K562 (cell line): ENCODE results near the gene HOGA1. TPM values are rescaled to one million over a fixed set of nuclear protein-coding genes. Genes with fewer than 3 reads are reported as not detected.

ENCODE experiments used
- ATAC-seq: fragments of 200-7000 bp; cut with Tn5 transposase; 3 replicates; pipeline ENCODE4 v1.9.1; 2020; ENCODE audit warnings: moderate library complexity
- BruUV-seq: library from RNA; stranded (reverse); fragments of 400-500 nt; replicated peaks from 2 replicates; lab custom pipeline; 2021; lab: Mats Ljungman, UMichigan
- CTCF ChIA-PET: fragments of 300-600 bp; formaldehyde crosslinking; extraction: SDS; loops from one replicate; lab custom pipeline; 2021; ENCODE audit warnings: low intra/inter-chr PET ratio; lab: Yijun Ruan, JAX
- POLR2A ChIA-PET: fragments of 300-600, 350-650 bp; sonication (Branson Sonifier 250); formaldehyde crosslinking; extraction: SDS; loops from one replicate; lab custom pipeline; 2021; ENCODE audit warnings: antibody characterized with exemption, inconsistent platforms; lab: Yijun Ruan, JAX
- DNase-seq, 4 experiments: peaks; one replicate each; pipeline versions ENCODE4 v3.0.0 to v3.0.0-alpha.2; 2011 to 2018; ENCODE audit warnings: low spot score in 3 of 4, mixed read lengths in 3 of 4; ENCODE audit errors: extremely low read depth in 1 of 4
- FAIRE-seq: peaks from 2 replicates; lab custom pipeline; 2011; peaks lifted over from hg19 to GRCh38; lab: Jason Lieb, UNC
- H2AFZ ChIP-seq: 2 replicates; pipeline ENCODE4 v1.6.0; 2011; ENCODE audit warnings: low read depth, low read length, control low read depth, inconsistent platforms
- H3K27ac ChIP-seq: fragments of 200-600 bp; 3 replicates; pipeline ENCODE4 v1.8.0; 2011; ENCODE audit warnings: low read depth, mild to moderate bottlenecking, control low read depth, inconsistent platforms, low read length, moderate library complexity, mixed read lengths; ENCODE audit errors: extremely low read depth
- H3K27me3 ChIP-seq, 2 experiments: fragments of 300-600 bp in 1 of 2; 2 replicates in 1 of 2; 3 replicates in 1 of 2; pipeline versions ENCODE4 v1.6.0 to v1.8.0; 2011; ENCODE audit warnings: inconsistent platforms in 2 of 2, low read length in 2 of 2, mild to moderate bottlenecking in 1 of 2, mixed read lengths in 1 of 2, moderate library complexity in 1 of 2; ENCODE audit not compliant: control insufficient read depth in 2 of 2, insufficient read depth in 2 of 2
- H3K36me3 ChIP-seq: fragments of 300-600 bp; 3 replicates; pipeline ENCODE4 v1.8.0; 2011; ENCODE audit warnings: mild to moderate bottlenecking, low read length, inconsistent platforms; ENCODE audit not compliant: control insufficient read depth, insufficient read depth
- H3K4me1 ChIP-seq, 2 experiments: fragments of 200-600 bp in 1 of 2; replicated peaks in 1 of 2; 2 replicates in 1 of 2; 3 replicates in 1 of 2; pipeline versions ENCODE4 v1.5.1 to v1.8.0; 2011; ENCODE audit warnings: inconsistent platforms in 2 of 2, low read length in 2 of 2, mild to moderate bottlenecking in 1 of 2, mixed read lengths in 1 of 2, moderate library complexity in 1 of 2; ENCODE audit not compliant: control insufficient read depth in 2 of 2, insufficient read depth in 2 of 2
- H3K4me2 ChIP-seq: 2 replicates; pipeline ENCODE4 v1.6.1; 2011; ENCODE audit warnings: low read length, control low read depth, inconsistent platforms, mixed read lengths; ENCODE audit not compliant: insufficient read depth
- H3K4me3 ChIP-seq: fragments of 200-600 bp; sonication (generic), shearing (Covaris generic); 2 replicates; pipeline ENCODE4 v1.5.1; 2016; ENCODE audit warnings: control low read depth, inconsistent platforms
- H3K79me2 ChIP-seq: fragments of 200-600 bp; 3 replicates; pipeline ENCODE4 v1.8.0; 2011; ENCODE audit warnings: low read length, inconsistent platforms; ENCODE audit not compliant: control insufficient read depth, insufficient read depth
- H3K9ac ChIP-seq, 2 experiments: 2 replicates each; pipeline versions ENCODE4 v1.6.0 to v1.6.1; 2011; ENCODE audit warnings: low read depth in 2 of 2, low read length in 2 of 2, control low read depth in 1 of 2, inconsistent platforms in 1 of 2, mild to moderate bottlenecking in 1 of 2, mixed read lengths in 1 of 2; ENCODE audit not compliant: insufficient read depth in 1 of 2
- H3K9me1 ChIP-seq: one replicate; pipeline ENCODE4 v1.6.0; 2011; ENCODE audit warnings: inconsistent platforms, mild to moderate bottlenecking, low read length, moderate library complexity; ENCODE audit not compliant: control insufficient read depth, insufficient read depth
- H3K9me3 ChIP-seq: replicated peaks from 2 replicates; pipeline ENCODE4 v1.5.1; 2011; ENCODE audit warnings: low read depth, low read length, inconsistent platforms; ENCODE audit not compliant: control insufficient read depth, insufficient read depth
- H4K20me1 ChIP-seq: replicated peaks from 2 replicates; pipeline ENCODE4 v1.6.1; 2011; ENCODE audit warnings: low read length, inconsistent platforms, mixed read lengths; ENCODE audit not compliant: control insufficient read depth, insufficient read depth
- L3MBTL2 ChIP-seq: fragments of 450-650 bp; IDR thresholded peaks from 2 replicates; pipeline ENCODE4 v1.6.1; 2016; ENCODE audit warnings: mild to moderate bottlenecking, moderate library complexity
- MTA2 ChIP-seq: fragments of 450-650 bp; IDR thresholded peaks from 2 replicates; pipeline ENCODE4 v1.6.1; 2016; ENCODE audit warnings: low read depth
- MYBL2 ChIP-seq, 2 experiments: fragments of 450-650 bp in 1 of 2; sonication (generic) in 1 of 2; formaldehyde crosslinking in 1 of 2; IDR thresholded peaks; 2 replicates each; pipeline versions ENCODE4 v1.6.1 to v1.8.1; 2017 to 2022; ENCODE audit warnings: borderline replicate concordance in 1 of 2, inconsistent platforms in 1 of 2, low read depth in 1 of 2, mild to moderate bottlenecking in 1 of 2, missing genetic modification reagents in 1 of 2, moderate library complexity in 1 of 2
- NONO ChIP-seq, 2 experiments: fragments of 200-400 bp in 1 of 2; fragments of 450-650 bp in 1 of 2; formaldehyde crosslinking in 1 of 2; IDR thresholded peaks; 2 replicates each; pipeline ENCODE4 v1.6.1; 2017; ENCODE audit warnings: low read depth in 2 of 2, mild to moderate bottlenecking in 2 of 2, moderate library complexity in 2 of 2, low read length in 1 of 2
- POLR2AphosphoS2 ChIP-seq: IDR thresholded peaks from 2 replicates; pipeline ENCODE4 v1.6.1; 2012; ENCODE audit warnings: low read length, improper control_type of control experiment
- RAD21 ChIP-seq, 2 experiments: fragments of 250-450 bp in 1 of 2; fragments of 450-650 bp in 1 of 2; sonication (Bioruptor Pico) in 1 of 2; formaldehyde crosslinking in 1 of 2; IDR thresholded peaks in 1 of 2; conservative IDR thresholded peaks in 1 of 2; 2 replicates each; pipeline versions ENCODE4 v1.4.0 to v1.8.0; 2020 to 2022; ENCODE audit warnings: mild to moderate bottlenecking in 2 of 2, moderate library complexity in 1 of 2
- RFX1 ChIP-seq: fragments of 450-650 bp; IDR thresholded peaks from 2 replicates; pipeline ENCODE4 v1.6.1; 2016; ENCODE audit warnings: mild to moderate bottlenecking, moderate library complexity
- SAFB2 ChIP-seq: fragments of 200-400 bp; formaldehyde crosslinking; IDR thresholded peaks from 2 replicates; pipeline ENCODE4 v1.6.1; 2018; ENCODE audit warnings: borderline replicate concordance, low read length, low read depth, moderate library complexity; ENCODE audit not compliant: severe bottlenecking
- VEZF1 ChIP-seq: fragments of 200-800 bp; sonication (Bioruptor generic); IDR thresholded peaks from 2 replicates; pipeline ENCODE4 v1.6.1; 2017; ENCODE audit warnings: missing genetic modification characterization, missing compliant biosample characterization
- ZNF445 ChIP-seq: fragments of 250-450 bp; sonication (Bioruptor Pico); IDR thresholded peaks from 2 replicates; pipeline ENCODE4 v1.4.0; 2020; ENCODE audit warnings: low read depth, mild to moderate bottlenecking, moderate library complexity
- ZSCAN32 ChIP-seq: fragments of 450-650 bp; formaldehyde crosslinking; IDR thresholded peaks from 2 replicates; pipeline ENCODE4 v1.4.0; 2020; ENCODE audit warnings: mild to moderate bottlenecking, moderate library complexity
- WGBS: fragments of 100-300 bp; shearing (Covaris generic); methylation state at CpG from one replicate; pipeline ENCODE4 v1.1.6; 2016; ENCODE audit warnings: low coverage, mixed read lengths; ENCODE audit not compliant: insufficient coverage; ENCODE audit errors: missing lambda C conversion rate; 5-methylcytosine and 5-hydroxymethylcytosine counted together
- in situ Hi-C: fragments of 300-500 bp; cut with MboI; formaldehyde crosslinking; loops from 4 replicates; pipeline ENCODE4 v1.15.0; 2018; ENCODE audit warnings: inconsistent platforms, mixed read lengths
- intact Hi-C: fragments of 100-400 bp; cut with micrococcal nuclease; formaldehyde crosslinking; loops from 2 replicates; pipeline ENCODE4 v1.14.2; 2022
- polyA plus RNA-seq, 8 experiments: library from polyadenylated mRNA; depleted of rRNA in 4 of 8; stranded (reverse) in 5 of 8; unstranded in 3 of 8; fragments of >200 nt; fragmentation: Nextera tagmentation in 2 of 8; fragmentation: Illumina TruSeq in 1 of 8; extraction: Ambion mirVana in 2 of 8; extraction: Trizol in 1 of 8; gene quantifications; 2 replicates each; pipeline versions ENCODE4 v1.2.1 to v1.2.3, GENCODE V29; 2011 to 2014; ENCODE audit warnings: inconsistent platforms in 1 of 8, missing spikeins in 1 of 8
- total RNA-seq, 7 experiments: library from RNA; depleted of rRNA in 6 of 7; stranded (reverse); fragments of >200 nt in 6 of 7; fragmentation: Illumina TruSeq in 2 of 7; extraction: Trizol in 2 of 7; gene quantifications; 2 replicates each; pipeline versions ENCODE4 v1.2.1 to v1.2.3, GENCODE V29; 2011 to 2021; ENCODE audit warnings: low replicate concordance in 1 of 7
- TF ChIP-seq, protein P1 (sequence below): fragments of 450-650 bp; IDR thresholded peaks from 2 replicates; pipeline ENCODE4 v1.6.1; 2016; ENCODE audit warnings: low read depth, mild to moderate bottlenecking, moderate library complexity

The HOGA1 gene
- total and polyA plus RNA-seq, 9 of the 15 experiments (the other 6 are each of a cell fraction or from before 2014, with no cell fraction given): not detected

- no peak for TF ChIP-seq SAFB2
- TF ChIP-seq L3MBTL2: no peak
- TF ChIP-seq VEZF1 (CRISPR knock-in tag): no peak
- no peak for TF ChIP-seq RAD21 (CRISPR knock-in tag; conservative IDR thresholded peaks at IDR 0.05 in 1 of 2, IDR thresholded peaks at IDR 0.05 in 1 of 2)
- TF ChIP-seq POLR2AphosphoS2: no peak
- TF ChIP-seq RFX1: no peak
- no peak for TF ChIP-seq ZSCAN32
Observed at GRCh38 chr10:97570146-97570788, 13.9 kb upstream of the HOGA1 start (continued).

- Histone ChIP-seq H3K9ac (no peak overlapping the region), H3K9me3 (no peaks in the 10 kb centered on the region), H3K9me1 (no peaks in the 10 kb centered on the region), H3K4me1 (peaks cover 0 to 13% of the 10 kb centered on the region in 2 experiments; a peak in 3 of 5 replicates), H2AFZ (no peak overlapping the region), H3K4me3 (no peak overlapping the region), H3K36me3 (no peaks in the 10 kb centered on the region), H4K20me1 (no peaks in the 10 kb centered on the region), H3K27me3 (no peaks in the 10 kb centered on the region), H3K27ac (no peak overlapping the region), H3K79me2 (no peaks in the 10 kb centered on the region), H3K4me2 (no peak overlapping the region)
- intact Hi-C loops: loop anchor here (5.0 to 10.0 kb wide), 2 partner anchors 114 to 161 kb away; partner anchors contain the start of gene AVPI1
- FAIRE-seq (no peak), ATAC-seq (no peak), DNase-seq (no peak)
- BruUV-seq: no TSS peak
- in situ Hi-C loops: no loop called here
- ChIA-PET POLR2A (interaction anchor here (1.3 kb wide), 1 partner anchor 11 kb away, joined by 4 read pairs; no protein-coding TSS in a partner anchor), CTCF (interaction anchor here (3.4 kb wide), 1 partner anchor 42 kb away, joined by 23 read pairs; no protein-coding TSS in a partner anchor)
- WGBS: 69% methylated on average over 5 of the region's 5 CpGs
- TF ChIP-seq ZNF445 (no peak), MYBL2 (IDR thresholded peaks at IDR 0.05; ENCODE audit: low read depth) (no peak), MYBL2 (CRISPR knock-in tag; IDR thresholded peaks at IDR 0.05; ENCODE audit: borderline replicate concordance) (no peak), MTA2 (no peak), NONO (IDR thresholded peaks at IDR 0.05; ENCODE audit: low read depth in 2 of 2, low read length in 1 of 2) (no peak)
- TF ChIP-seq, protein P1, sequence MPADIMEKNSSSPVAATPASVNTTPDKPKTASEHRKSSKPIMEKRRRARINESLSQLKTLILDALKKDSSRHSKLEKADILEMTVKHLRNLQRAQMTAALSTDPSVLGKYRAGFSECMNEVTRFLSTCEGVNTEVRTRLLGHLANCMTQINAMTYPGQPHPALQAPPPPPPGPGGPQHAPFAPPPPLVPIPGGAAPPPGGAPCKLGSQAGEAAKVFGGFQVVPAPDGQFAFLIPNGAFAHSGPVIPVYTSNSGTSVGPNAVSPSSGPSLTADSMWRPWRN: no peak
Observed at GRCh38 chr10:97570789-97571471, 13.3 kb upstream of the HOGA1 start.
